Activated CD4-positive, alpha-beta T cell treated with anti-CD3 and anti-CD28 coated beads for 48 hours (primary cell): ENCODE data around the gene MAN1A2.

ENCODE experiments used
- DNase-seq: peaks from one replicate; pipeline ENCODE4 v3.0.0-alpha.2; 2020

MAN1A2 gene

GRCh38 chr1:117362986-117363385 is 4.3 kb upstream of the MAN1A2 start:
- DNase-seq: no peak

- DNase-seq: peak; percentile 9
Measured at GRCh38 chr1:117363571-117364048, 3.6 kb upstream of the MAN1A2 start.

GRCh38 chr1:117364240-117364639 is 3.0 kb upstream of the MAN1A2 start:
- DNase-seq: no peak

- no peak for DNase-seq
Measured at GRCh38 chr1:117365350-117366176, 1.7 kb upstream of the MAN1A2 start.

GRCh38 chr1:117366177-117367045 is 838 bp upstream of the MAN1A2 start:
- peak; percentile 81 for DNase-seq

- DNase-seq: peak; percentile 36
Measured at GRCh38 chr1:117368116-117369108, 1.2 kb downstream of the MAN1A2 start.

- DNase-seq: no peak
Measured at GRCh38 chr1:117370071-117370470, 2.8 kb downstream of the MAN1A2 start.

GRCh38 chr1:117370509-117370908 is 3.3 kb downstream of the MAN1A2 start:
- no peak for DNase-seq

- no peak for DNase-seq
Measured at GRCh38 chr1:117371441-117372151, 4.3 kb downstream of the MAN1A2 start.

- DNase-seq: no peak
Measured at GRCh38 chr1:117372863-117373412, 5.7 kb downstream of the MAN1A2 start.

- DNase-seq: no peak
Measured at GRCh38 chr1:117373932-117374331, 6.7 kb downstream of the MAN1A2 start.

- DNase-seq: no peak
Measured at GRCh38 chr1:117375327-117375726, 8.1 kb downstream of the MAN1A2 start.

- no peak for DNase-seq
Measured at GRCh38 chr1:117387060-117387633, 19.9 kb downstream of the MAN1A2 start.

- DNase-seq: no peak
Measured at GRCh38 chr1:117388328-117388727, 21.1 kb downstream of the MAN1A2 start.

GRCh38 chr1:117389284-117389683 is 22.0 kb downstream of the MAN1A2 start:
- no peak for DNase-seq

GRCh38 chr1:117389779-117390178 is 22.5 kb downstream of the MAN1A2 start:
- no peak for DNase-seq

- DNase-seq: no peak
Measured at GRCh38 chr1:117392771-117393170, 25.5 kb downstream of the MAN1A2 start.

- DNase-seq: no peak
Measured at GRCh38 chr1:117396074-117396473, 28.8 kb downstream of the MAN1A2 start.

GRCh38 chr1:117396636-117397035 is 29.4 kb downstream of the MAN1A2 start:
- no peak for DNase-seq

GRCh38 chr1:117398957-117399356 is 31.7 kb downstream of the MAN1A2 start:
- no peak for DNase-seq

GRCh38 chr1:117401761-117402160 is 34.5 kb downstream of the MAN1A2 start:
- DNase-seq: no peak
